ENCODE data around the gene ACTG2.

DNA sequence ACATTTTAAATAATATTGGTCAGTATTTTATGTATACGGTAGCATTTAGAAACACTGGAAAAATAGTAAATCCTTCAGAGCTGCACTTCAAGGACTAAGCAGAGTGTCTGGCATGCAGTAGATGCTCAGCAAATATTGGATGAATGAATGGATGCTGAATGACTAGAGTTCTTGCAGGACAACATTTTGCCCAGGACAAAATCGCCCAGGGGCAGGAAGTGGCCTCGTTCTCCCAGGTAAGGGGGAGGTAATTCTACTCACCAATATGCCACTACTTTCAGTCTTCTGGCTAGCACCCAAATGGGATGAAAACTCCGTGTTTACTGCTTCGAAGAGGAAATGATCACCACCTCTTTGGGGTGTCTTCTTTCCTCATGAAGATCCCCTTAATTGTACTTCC, 29.9 kb downstream of the ACTG2 start:
- TF ChIP-seq CTCF (IDR thresholded peaks at IDR 0.05), result no peak
- no peak for TF ChIP-seq EZH2 (IDR thresholded peaks at IDR 0.05)
